ENCODE measurements around the gene FLYWCH2.

- peak; percentile 83 to 94 for TF ChIP-seq CTCF (IDR thresholded peaks at IDR 0.05; ENCODE audit: extremely low read depth in 1 of 2, insufficient read depth in 1 of 2, low read depth in 1 of 2, low read length in 2 of 2)
- TF ChIP-seq MAX (IDR thresholded peaks at IDR 0.05; ENCODE audit: insufficient read depth, insufficient read length): no peak
- no peak for TF ChIP-seq GATA2 (IDR thresholded peaks at IDR 0.05; ENCODE audit: insufficient read depth, insufficient read length, low read depth, low read length)
- no peak for TF ChIP-seq FOS (IDR thresholded peaks at IDR 0.05; ENCODE audit: borderline replicate concordance, insufficient read depth, low read length)
- no peak for TF ChIP-seq EZH2 (IDR thresholded peaks at IDR 0.05; ENCODE audit: borderline replicate concordance, low read depth, low read length, severe bottlenecking)
Measured at GRCh38 chr16:2927010-2927646, 44.1 kb downstream of the FLYWCH2 start.

All from endothelial cell of umbilical vein (primary cell).